GM12873 (cell line): ENCODE results near the gene ZFP36L2.

Experiments
- TF ChIP-seq, protein P1 (sequence below): IDR thresholded peaks from 2 replicates; pipeline ENCODE4 v1.5.1; 2012; ENCODE audit warnings: low read depth, mild to moderate bottlenecking, moderate library complexity, low read length, control low read depth; ENCODE audit not compliant: insufficient read depth; ENCODE audit errors: missing control alignments

Gene ZFP36L2

DNA sequence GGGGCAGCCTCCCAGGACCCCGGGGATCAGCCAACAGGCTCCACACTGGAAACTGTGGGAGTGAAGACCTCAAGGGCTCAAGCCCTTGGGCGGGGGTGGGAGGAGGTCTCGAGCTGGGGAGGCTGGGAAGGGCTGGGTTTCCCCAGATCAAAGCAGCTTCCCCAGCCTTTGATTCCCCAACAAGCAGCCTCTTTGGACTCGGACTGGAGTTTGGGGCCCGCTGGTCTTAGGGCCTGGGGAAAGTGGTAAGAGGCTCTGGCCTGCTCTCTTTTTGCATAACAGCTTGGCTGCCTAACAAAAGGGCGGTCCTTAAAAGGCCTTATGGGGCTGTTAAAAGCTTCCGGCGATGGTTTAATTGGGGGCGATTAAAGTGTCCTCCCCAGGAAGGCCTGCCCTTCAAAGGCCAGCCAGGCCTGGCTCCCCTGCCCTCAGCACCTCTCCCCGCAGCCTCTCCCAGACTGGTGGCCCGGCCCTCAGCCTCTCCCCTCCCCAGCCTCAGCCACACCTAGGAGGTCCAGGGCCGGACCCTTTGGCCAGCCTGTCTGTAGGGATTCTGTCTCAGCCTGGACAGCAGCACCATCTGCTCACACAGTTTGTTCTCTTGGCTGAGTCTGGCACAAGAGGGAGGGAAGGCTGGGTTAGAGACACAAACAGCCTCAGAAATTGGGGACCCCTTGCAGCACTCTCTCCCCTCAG is 39.6 kb downstream of the ZFP36L2 start:
- TF ChIP-seq, protein P1, sequence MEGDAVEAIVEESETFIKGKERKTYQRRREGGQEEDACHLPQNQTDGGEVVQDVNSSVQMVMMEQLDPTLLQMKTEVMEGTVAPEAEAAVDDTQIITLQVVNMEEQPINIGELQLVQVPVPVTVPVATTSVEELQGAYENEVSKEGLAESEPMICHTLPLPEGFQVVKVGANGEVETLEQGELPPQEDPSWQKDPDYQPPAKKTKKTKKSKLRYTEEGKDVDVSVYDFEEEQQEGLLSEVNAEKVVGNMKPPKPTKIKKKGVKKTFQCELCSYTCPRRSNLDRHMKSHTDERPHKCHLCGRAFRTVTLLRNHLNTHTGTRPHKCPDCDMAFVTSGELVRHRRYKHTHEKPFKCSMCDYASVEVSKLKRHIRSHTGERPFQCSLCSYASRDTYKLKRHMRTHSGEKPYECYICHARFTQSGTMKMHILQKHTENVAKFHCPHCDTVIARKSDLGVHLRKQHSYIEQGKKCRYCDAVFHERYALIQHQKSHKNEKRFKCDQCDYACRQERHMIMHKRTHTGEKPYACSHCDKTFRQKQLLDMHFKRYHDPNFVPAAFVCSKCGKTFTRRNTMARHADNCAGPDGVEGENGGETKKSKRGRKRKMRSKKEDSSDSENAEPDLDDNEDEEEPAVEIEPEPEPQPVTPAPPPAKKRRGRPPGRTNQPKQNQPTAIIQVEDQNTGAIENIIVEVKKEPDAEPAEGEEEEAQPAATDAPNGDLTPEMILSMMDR: no peak

- TF ChIP-seq, protein P1: no peak
These were observed 40.1 kb downstream of the ZFP36L2 start for GRCh38 chr2:43186321-43186678.

- TF ChIP-seq, protein P1: no peak
These were observed 41.3 kb downstream of the ZFP36L2 start for GRCh38 chr2:43185146-43185545.

DNA sequence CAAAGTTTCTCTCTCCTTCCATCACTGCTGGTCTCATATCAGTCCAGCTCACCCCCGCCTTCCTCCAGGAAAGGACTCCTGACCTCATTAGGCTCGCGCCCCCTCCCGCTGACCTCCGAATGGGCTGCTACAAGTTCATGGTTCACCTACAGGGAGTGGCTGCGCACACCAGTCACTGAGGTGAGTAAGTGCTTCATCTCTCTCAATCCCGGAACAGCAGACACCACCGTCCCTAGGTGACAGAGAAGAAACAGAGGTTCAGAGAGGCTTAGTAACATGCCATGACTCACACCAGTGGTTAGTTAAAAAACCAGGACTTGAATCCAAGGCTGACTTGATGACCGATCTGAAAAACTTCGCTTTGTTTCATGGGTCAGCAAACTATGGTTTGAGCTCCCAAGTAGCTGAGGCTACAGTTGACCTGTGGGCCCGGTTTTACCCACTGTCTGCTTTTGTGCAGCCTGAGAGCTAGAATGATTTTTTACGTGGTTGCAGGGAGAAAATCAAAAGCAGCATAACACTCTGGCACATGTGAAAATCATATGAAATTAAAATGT is 42.0 kb downstream of the ZFP36L2 start:
- TF ChIP-seq, protein P1: no peak

DNA sequence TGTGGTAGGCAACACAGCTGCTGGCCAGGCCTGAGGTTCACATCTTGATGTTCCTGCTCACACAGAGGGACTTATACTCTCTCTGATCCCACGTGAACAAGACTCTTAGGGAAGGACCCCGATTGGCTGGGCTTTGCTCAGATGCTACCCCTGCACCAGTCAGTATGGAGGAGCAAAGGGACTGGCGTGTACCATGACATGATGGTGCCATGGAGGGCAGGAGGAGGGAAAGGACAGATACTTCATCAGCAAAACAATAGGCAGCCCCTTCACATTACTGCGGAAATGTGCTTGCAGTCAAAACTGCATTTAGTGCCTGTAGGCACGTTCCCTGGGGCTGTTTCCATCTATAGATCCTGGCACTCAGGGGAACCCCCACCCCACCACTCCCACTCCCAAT is 42.7 kb downstream of the ZFP36L2 start:
- TF ChIP-seq, protein P1: no peak

DNA sequence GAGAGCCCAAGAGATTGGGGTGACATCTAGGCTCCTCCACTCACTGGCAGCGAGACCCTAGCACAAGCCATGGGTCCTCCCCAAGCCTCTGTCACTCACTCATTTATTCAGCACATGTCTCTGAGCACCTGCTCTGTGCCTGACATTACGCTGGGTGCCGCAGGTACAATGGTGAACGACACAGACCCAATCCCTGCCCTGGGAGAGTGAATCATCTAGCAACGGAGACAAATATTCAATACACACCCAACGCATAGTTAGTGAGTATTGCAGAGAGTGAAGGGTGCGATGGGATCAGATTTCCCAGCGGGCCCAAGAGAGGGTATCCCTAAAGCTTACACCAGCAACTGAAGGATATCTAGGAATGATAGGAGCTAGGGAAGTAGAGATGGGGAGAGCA is 45.5 kb downstream of the ZFP36L2 start:
- TF ChIP-seq, protein P1: no peak

- TF ChIP-seq, protein P1: no peak
These were observed 46.5 kb downstream of the ZFP36L2 start for GRCh38 chr2:43179942-43180341.
